Neural progenitor cell (in vitro differentiated cells): ENCODE results near the gene FYB2. TPM values are rescaled to one million over a fixed set of nuclear protein-coding genes. Genes with fewer than 3 reads are reported as not detected.

ENCODE experiments used
- DNase-seq: peaks from one replicate; pipeline ENCODE4 v3.0.0-alpha.2; 2016; ENCODE audit warnings: low spot score
- H2AFZ ChIP-seq: fragments of 200-600 bp; sonication (generic); replicated peaks from 2 replicates; pipeline ENCODE4 v1.6.1; 2016; ENCODE audit warnings: antibody characterized with exemption
- H3F3A ChIP-seq: fragments of 200-600 bp; sonication (generic); 2 replicates; pipeline ENCODE4 v1.6.1; 2016; ENCODE audit warnings: antibody characterized with exemption, low read depth
- H3K27ac ChIP-seq: fragments of 200-600 bp; sonication (generic); 2 replicates; pipeline ENCODE4 v1.5.1; 2016; ENCODE audit warnings: mild to moderate bottlenecking
- H3K27me3 ChIP-seq: fragments of 200-600 bp; sonication (generic); 2 replicates; pipeline ENCODE4 v1.6.1; 2016; ENCODE audit warnings: mild to moderate bottlenecking, moderate library complexity
- H3K36me3 ChIP-seq: fragments of 200-600 bp; sonication (generic); 2 replicates; pipeline ENCODE4 v1.5.1; 2016
- H3K4me1 ChIP-seq: fragments of 200-600 bp; sonication (generic); 2 replicates; pipeline ENCODE4 v1.6.1; 2016; ENCODE audit warnings: mixed run types
- H3K4me2 ChIP-seq: fragments of 200-600 bp; sonication (generic); 2 replicates; pipeline ENCODE4 v1.6.1; 2016
- H3K4me3 ChIP-seq: fragments of 200-600 bp; sonication (generic); 2 replicates; pipeline ENCODE4 v1.5.1; 2016
- H3K79me2 ChIP-seq: fragments of 200-600 bp; sonication (generic); 2 replicates; pipeline ENCODE4 v1.6.1; 2016; ENCODE audit warnings: low read depth
- H3K9ac ChIP-seq: fragments of 200-600 bp; sonication (generic); 2 replicates; pipeline ENCODE4 v1.6.1; 2016
- H3K9me3 ChIP-seq: fragments of 200-600 bp; sonication (generic); 2 replicates; pipeline ENCODE4 v1.5.1; 2016; ENCODE audit warnings: low read depth
- H4K20me1 ChIP-seq: fragments of 200-600 bp; sonication (generic); 2 replicates; pipeline ENCODE4 v1.6.1; 2016; ENCODE audit warnings: low read depth
- H3K27ac Mint-ChIP-seq: 3 replicates; pipeline ENCODE4 v1.8.0; 2021; ENCODE audit warnings: mixed read lengths
- H3K27me3 Mint-ChIP-seq: 2 replicates; pipeline ENCODE4 v1.8.0; 2022; ENCODE audit warnings: low read depth, mild to moderate bottlenecking, inconsistent platforms, moderate library complexity, mixed read lengths; ENCODE audit not compliant: insufficient read depth
- H3K36me3 Mint-ChIP-seq: 3 replicates; pipeline ENCODE4 v1.8.0; 2021; ENCODE audit warnings: mixed read lengths
- H3K4me1 Mint-ChIP-seq: 3 replicates; pipeline ENCODE4 v1.8.0; 2021; ENCODE audit warnings: mixed read lengths
- H3K4me3 Mint-ChIP-seq: 3 replicates; pipeline ENCODE4 v1.8.0; 2021; ENCODE audit warnings: mild to moderate bottlenecking, moderate library complexity, mixed read lengths
- H3K9me3 Mint-ChIP-seq: 3 replicates; pipeline ENCODE4 v1.8.0; 2020; ENCODE audit warnings: mixed read lengths
- EZH2 ChIP-seq: fragments of 200-600 bp; sonication (generic); IDR thresholded peaks from 2 replicates; pipeline ENCODE4 v1.6.1; 2017; ENCODE audit warnings: antibody characterized with exemption, mild to moderate bottlenecking, moderate library complexity
- EZH2phosphoT487 ChIP-seq: fragments of 200-600 bp; sonication (generic); IDR thresholded peaks from 2 replicates; pipeline ENCODE4 v1.6.1; 2017; ENCODE audit warnings: antibody characterized with exemption
- total RNA-seq: library from RNA; depleted of rRNA; stranded (reverse); fragments of >200 nt; gene quantifications from 2 replicates; pipeline ENCODE4 v1.2.3, GENCODE V29; 2015; ENCODE audit warnings: low replicate concordance
- TF ChIP-seq, protein P1 (sequence below): fragments of 200-600 bp; sonication (generic); IDR thresholded peaks from 2 replicates; pipeline ENCODE4 v1.5.1; 2017; ENCODE audit warnings: antibody characterized with exemption, mild to moderate bottlenecking

FYB2 gene
- total RNA-seq, 1 donor from 2014 or later: 8.9 TPM

DNA sequence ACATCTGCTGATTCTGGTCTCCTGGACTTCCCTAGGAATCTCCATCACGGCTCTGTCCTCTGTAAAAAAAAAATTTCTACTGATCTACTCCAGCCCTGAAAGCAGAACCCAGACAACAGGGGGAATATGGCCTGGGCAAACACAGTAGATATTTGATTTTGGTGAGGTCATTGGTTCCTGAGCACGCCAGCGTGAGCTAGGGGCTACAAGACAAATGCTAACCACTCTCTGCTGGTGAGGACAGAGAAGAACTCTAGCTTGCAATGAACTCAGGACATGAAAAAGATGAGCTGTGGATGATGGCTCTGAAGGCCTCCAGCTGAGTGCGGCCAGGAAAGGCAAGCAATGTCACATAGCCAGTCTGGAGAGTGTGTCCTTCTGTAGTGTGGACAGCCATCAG, 17.2 kb upstream of the FYB2 start:
- Mint-ChIP-seq H3K4me1 (peaks cover 16% of the 10 kb centered on the region), H3K36me3 (no peaks in the 10 kb centered on the region), H3K27me3 (peaks cover 5% of the 10 kb centered on the region), H3K4me3 (no peak overlapping the region), H3K9me3 (peaks cover 5% of the 10 kb centered on the region), H3K27ac (no peak overlapping the region)
- Histone ChIP-seq H2AFZ (no peak overlapping the region), H4K20me1 (no peaks in the 10 kb centered on the region), H3K79me2 (no peaks in the 10 kb centered on the region), H3F3A (peaks cover 3% of the 10 kb centered on the region), H3K36me3 (no peaks in the 10 kb centered on the region), H3K27ac (no peak overlapping the region), H3K9ac (no peak overlapping the region), H3K27me3 (no peaks in the 10 kb centered on the region), H3K4me3 (no peak overlapping the region), H3K9me3 (no peaks in the 10 kb centered on the region), H3K4me2 (no peak overlapping the region), H3K4me1 (peaks cover 9% of the 10 kb centered on the region)
- DNase-seq: no peak
- TF ChIP-seq EZH2 (no peak), EZH2phosphoT487 (no peak)
- TF ChIP-seq, protein P1, sequence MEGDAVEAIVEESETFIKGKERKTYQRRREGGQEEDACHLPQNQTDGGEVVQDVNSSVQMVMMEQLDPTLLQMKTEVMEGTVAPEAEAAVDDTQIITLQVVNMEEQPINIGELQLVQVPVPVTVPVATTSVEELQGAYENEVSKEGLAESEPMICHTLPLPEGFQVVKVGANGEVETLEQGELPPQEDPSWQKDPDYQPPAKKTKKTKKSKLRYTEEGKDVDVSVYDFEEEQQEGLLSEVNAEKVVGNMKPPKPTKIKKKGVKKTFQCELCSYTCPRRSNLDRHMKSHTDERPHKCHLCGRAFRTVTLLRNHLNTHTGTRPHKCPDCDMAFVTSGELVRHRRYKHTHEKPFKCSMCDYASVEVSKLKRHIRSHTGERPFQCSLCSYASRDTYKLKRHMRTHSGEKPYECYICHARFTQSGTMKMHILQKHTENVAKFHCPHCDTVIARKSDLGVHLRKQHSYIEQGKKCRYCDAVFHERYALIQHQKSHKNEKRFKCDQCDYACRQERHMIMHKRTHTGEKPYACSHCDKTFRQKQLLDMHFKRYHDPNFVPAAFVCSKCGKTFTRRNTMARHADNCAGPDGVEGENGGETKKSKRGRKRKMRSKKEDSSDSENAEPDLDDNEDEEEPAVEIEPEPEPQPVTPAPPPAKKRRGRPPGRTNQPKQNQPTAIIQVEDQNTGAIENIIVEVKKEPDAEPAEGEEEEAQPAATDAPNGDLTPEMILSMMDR: no peak

DNA sequence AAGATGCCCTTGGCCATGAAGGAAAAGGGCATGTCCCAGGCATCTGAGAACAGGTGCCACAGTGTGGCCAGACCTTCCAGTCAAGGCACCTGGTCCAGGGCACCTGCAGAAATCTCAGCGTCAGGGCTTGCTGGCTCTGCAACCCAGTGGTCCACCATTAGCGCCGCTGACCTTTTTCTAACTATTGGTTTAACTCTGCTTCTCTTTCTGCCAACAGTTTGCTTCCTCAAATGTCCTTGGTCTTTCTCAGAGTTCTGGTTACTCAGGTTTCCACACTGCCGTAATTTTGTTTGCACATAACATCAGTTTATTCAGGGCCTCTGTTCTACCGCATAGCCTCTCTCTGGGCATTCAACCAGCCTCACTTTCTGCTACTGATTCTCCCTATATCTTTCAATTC, 16.5 kb upstream of the FYB2 start:
- TF ChIP-seq EZH2phosphoT487 (no peak), EZH2 (no peak)
- TF ChIP-seq, protein P1: no peak

GRCh38 chr1:56834137-56834900, 15.1 kb upstream of the FYB2 start:
- Histone ChIP-seq H3K4me3 (no peak overlapping the region), H3F3A (peaks cover 3% of the 10 kb centered on the region), H4K20me1 (no peaks in the 10 kb centered on the region), H3K27me3 (no peaks in the 10 kb centered on the region), H3K4me2 (no peak overlapping the region), H2AFZ (no peak overlapping the region), H3K9me3 (no peaks in the 10 kb centered on the region), H3K4me1 (peaks cover 9% of the 10 kb centered on the region), H3K79me2 (no peaks in the 10 kb centered on the region), H3K27ac (no peak overlapping the region), H3K9ac (no peak overlapping the region), H3K36me3 (no peaks in the 10 kb centered on the region)
- Mint-ChIP-seq H3K27me3 (peaks cover 5% of the 10 kb centered on the region), H3K4me3 (no peak overlapping the region), H3K36me3 (peaks cover 1% of the 10 kb centered on the region), H3K4me1 (peaks cover 16% of the 10 kb centered on the region), H3K27ac (no peak overlapping the region), H3K9me3 (peaks cover 5% of the 10 kb centered on the region)
- no peak for DNase-seq
- TF ChIP-seq EZH2: no peak
- TF ChIP-seq, protein P1: no peak
- TF ChIP-seq EZH2phosphoT487: no peak

More for the DNA sequence above, 16.5 kb upstream of the FYB2 start:
- Mint-ChIP-seq H3K36me3 (no peaks in the 10 kb centered on the region), H3K27me3 (peaks cover 5% of the 10 kb centered on the region), H3K9me3 (peaks cover 5% of the 10 kb centered on the region), H3K4me3 (no peak overlapping the region), H3K27ac (no peak overlapping the region), H3K4me1 (peaks cover 16% of the 10 kb centered on the region)
- Histone ChIP-seq H3K27me3 (no peaks in the 10 kb centered on the region), H3F3A (peaks cover 3% of the 10 kb centered on the region), H3K9me3 (no peaks in the 10 kb centered on the region), H2AFZ (no peak overlapping the region), H3K36me3 (no peaks in the 10 kb centered on the region), H3K27ac (no peak overlapping the region), H3K4me2 (no peak overlapping the region), H4K20me1 (no peaks in the 10 kb centered on the region), H3K4me1 (peaks cover 9% of the 10 kb centered on the region), H3K4me3 (no peak overlapping the region), H3K9ac (no peak overlapping the region), H3K79me2 (no peaks in the 10 kb centered on the region)
- DNase-seq: no peak
